NK-92 (cell line): Measurements from ENCODE around the gene HSPB9.
"Not testable (repeated sequence)": the region's sequence is repeated elsewhere in the genome, so short reads cannot be mapped to it uniquely, and the experiment has no call there.

Experiments
- DNase-seq: peaks from one replicate; lab custom pipeline; 2025; ENCODE audit not compliant: unreplicated experiment; lab: John Stamatoyannopoulos, UW

The HSPB9 gene

GRCh38 chr17:42118545-42118944 lies 4.1 kb upstream of the HSPB9 start:
- no peak for DNase-seq

- DNase-seq = no peak
These were observed 3.3 kb upstream of the HSPB9 start for GRCh38 chr17:42119301-42119700.

GRCh38 chr17:42120161-42120769 lies 2.3 kb upstream of the HSPB9 start:
- no peak for DNase-seq

GRCh38 chr17:42120770-42121769 lies 1.5 kb upstream of the HSPB9 start, which contains the start of gene KAT2A:
TSS of gene KAT2A (minus strand) at chr17:42121367. CDS start at chr17:42121304, 63 bp downstream.
- no peak for DNase-seq

GRCh38 chr17:42124256-42124655 lies 1.7 kb downstream of the HSPB9 start:
- DNase-seq = no peak

DNA sequence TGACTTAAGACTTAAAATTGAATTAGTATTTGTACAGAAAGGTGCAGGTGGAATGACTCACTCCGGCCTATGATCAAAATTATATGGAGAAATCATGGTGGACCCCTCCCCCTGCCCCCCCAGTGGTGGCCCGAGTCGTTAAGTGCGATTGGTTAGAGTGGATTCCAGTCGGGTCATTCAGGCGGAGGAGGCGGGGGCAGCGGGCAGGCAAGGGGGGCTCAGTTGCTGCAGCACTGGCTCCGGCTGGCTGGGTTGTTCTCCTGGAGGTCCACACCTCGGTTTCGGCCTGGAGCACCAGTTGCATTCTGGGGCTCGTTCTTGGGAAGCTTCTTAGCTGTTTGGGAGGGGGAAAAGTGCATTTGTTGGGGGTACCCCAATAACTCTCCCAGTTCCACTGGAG lies 3.0 kb downstream of the HSPB9 start:
- DNase-seq = no peak

GRCh38 chr17:42126836-42127235 lies 4.2 kb downstream of the HSPB9 start:
- no peak for DNase-seq

- no peak for DNase-seq
These were observed 4.8 kb downstream of the HSPB9 start for GRCh38 chr17:42127414-42127813.

DNA sequence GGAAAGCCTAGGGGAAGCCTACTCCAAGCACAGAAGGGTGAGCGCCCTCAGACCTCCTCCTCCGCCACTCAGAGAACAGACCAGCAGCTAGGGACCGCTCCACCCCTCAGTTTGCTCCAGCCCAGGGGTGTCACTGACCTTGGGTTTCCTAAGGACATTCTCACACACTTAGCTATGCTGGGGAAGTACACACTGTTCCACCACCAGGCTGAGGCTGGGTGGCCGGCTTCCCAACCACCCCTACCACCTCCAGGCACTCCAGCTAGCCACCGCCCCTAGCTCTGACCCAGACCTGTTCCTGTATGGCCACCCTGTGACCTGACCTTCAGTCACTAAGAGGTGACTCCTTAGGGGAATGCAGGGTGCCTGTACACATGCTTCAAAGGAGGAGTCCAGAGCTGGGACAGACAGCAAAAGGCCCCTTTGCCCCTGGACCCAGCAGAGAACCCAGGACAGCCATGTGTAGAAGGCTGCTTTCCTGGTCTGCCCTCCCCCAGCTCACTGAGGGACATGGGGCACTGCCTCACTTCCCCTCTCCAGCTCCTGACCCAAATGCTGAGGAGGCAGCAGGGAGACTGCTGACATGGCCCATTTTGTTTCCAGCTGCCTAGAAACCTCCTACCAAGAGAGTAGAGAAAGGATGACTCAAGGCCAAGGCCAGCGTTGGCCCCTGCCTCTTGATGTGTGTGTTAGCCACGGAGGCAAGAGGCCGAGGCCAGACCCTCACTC lies 6.7 kb downstream of the HSPB9 start:
- DNase-seq = no peak

- no peak for DNase-seq
These were observed 7.8 kb downstream of the HSPB9 start for GRCh38 chr17:42130310-42130936.

GRCh38 chr17:42131232-42131631 lies 8.6 kb downstream of the HSPB9 start:
- DNase-seq = no peak

GRCh38 chr17:42131981-42132432 lies 9.4 kb downstream of the HSPB9 start:
- no peak for DNase-seq

DNA sequence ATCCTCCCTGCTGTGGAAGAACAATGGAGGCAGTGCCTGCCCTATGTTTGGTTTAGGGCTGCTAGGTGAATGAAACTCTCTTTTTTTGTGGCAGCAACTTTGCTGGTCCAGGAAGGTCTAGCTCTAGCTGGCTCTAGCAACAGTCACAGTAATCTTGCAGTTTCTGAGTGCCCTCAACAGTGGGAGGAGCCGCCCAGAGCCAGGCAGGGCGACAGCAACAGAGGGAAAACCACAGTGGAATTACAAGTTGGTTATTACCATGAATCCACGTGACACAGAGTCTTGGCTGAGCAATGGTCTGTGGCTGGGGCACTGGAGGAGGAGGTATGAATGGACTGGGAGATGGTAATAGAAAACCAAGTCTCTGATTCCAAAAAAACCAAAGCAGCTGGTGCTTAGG lies 10.3 kb downstream of the HSPB9 start:
- DNase-seq = no peak

DNA sequence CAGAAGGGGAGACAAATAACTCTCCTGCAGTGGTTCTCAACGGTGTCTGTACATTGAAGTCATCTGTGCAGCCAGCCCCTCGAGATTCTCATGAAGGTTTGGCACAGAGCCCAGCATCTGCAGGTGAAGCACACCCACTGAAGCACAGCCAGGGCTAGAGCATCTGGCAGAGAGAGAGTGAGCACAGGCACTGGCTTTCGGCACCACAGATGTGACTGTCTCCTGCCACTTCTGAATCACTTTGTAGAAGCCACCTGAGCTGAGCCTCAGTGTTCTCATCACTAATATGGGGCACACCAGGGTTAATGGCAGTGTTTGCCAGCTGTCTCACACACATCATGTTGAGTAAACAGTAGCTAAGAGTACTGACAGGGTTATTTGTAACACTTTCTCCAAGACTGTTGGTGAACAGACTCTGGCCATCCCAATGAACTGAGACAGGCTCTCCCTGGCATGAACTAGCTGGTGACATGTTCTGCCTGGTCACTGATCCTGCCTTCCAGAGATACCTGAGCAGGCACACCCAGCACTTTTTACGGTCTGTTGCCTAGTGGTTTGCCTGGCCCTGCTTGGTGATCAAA lies 10.9 kb downstream of the HSPB9 start:
- no peak for DNase-seq

GRCh38 chr17:42135151-42135550 lies 12.5 kb downstream of the HSPB9 start:
- DNase-seq = no peak

DNA sequence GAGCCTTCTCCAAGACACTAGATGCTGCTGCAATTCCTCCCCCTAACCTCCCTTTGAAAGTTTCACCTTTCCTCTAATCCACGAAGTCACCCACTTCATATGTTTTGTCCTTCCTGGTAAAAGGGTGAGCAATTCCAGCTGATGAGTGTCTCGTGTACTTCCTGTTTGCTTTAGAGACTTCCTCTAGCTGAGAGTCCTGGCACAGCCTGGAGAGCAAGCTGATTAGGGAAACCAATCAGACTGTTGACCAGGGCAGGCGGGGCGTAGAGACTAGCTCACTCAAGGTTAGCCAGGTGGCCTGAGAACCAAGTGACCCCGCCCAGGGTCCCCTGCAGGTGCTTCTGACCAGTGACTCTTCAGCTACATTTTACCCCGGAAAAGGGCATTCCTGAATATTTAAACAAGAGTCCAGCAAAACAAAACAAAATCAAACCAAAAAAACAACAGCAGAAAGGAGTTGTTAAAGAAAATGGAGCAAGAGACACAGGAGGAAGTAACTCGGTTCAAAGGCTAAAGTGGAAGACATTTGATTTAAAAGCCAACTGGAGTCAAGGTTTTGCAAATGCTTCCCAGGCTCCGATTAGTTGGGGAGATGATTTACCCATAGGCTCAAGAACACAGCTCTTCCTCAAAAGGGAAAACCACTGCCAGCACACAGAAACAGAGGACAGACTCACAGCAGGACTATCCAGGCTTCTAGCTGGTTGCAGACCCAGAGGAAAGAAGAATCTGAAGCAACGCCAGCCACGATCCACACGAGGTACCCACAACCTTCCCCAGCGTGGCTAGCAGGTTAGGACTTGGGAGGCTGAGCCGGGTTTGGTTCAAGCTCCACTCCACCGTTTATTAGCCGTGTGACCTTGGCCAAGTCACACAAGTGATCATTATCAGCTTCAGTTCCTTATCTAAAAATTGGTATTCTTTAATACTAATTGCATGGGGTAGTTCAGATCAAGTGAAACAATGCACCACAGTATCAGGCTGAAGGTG lies 13.4 kb downstream of the HSPB9 start:
- no peak for DNase-seq

GRCh38 chr17:42136654-42137051 lies 14.0 kb downstream of the HSPB9 start:
- DNase-seq = no peak

GRCh38 chr17:42138749-42139492 lies 16.3 kb downstream of the HSPB9 start:
- no peak for DNase-seq

GRCh38 chr17:42140690-42141089 lies 18.1 kb downstream of the HSPB9 start:
- not testable (repeated sequence) for DNase-seq
